GM21447 (cell line): ENCODE measurements around the gene RPS17.
A peak's percentile ranks its signal among the peaks of the same experiment; 100 is the strongest.
"Not testable (repeated sequence)": the region's sequence is repeated elsewhere in the genome, so short reads cannot be mapped to it uniquely, and the experiment has no call there.

Experiments
- ATAC-seq: cut with Tn5 transposase; IDR thresholded peaks from one replicate; pipeline ENCODE4 v1.9.1; 2021; ENCODE audit not compliant: unreplicated experiment

The RPS17 gene

DNA sequence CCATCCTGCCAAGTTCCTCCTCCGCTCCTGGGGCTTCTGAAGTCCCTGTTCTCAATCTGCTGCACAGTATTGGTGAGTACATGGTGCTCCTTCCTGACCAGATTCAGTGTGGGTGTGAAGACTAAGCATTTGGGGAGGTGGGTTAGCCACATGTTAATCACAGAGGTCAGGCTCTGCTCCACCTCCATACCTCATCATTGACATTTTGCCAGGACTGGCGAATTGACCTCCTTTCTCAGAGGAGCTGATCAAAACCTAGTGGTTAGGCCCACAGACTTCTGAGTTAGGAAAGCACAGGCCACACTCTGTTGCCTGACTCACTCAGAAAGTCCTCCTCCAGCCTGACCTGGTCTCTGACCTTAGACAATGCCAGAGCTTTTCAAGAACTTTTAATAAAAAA, 8.4 kb upstream of the RPS17 start:
- no peak for ATAC-seq

DNA sequence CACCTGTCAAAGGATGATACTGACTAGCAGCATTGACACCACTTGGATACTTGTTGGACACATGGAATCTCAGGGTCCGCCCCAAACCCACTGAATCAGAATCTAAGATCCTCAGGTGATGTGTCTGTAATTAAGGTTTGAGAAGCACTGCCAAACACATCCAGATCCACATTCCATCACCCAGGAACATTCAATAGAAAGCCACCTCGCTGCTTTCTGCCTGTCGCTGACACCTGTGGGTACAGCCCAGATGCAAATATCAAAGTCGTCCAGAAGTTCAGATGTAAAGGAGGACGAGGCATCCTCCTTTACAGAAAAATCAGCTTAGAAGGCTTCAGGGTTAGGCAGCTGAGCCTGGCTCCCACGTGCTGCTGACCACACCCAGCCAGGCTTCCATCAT, 5.2 kb upstream of the RPS17 start:
- no peak for ATAC-seq

DNA sequence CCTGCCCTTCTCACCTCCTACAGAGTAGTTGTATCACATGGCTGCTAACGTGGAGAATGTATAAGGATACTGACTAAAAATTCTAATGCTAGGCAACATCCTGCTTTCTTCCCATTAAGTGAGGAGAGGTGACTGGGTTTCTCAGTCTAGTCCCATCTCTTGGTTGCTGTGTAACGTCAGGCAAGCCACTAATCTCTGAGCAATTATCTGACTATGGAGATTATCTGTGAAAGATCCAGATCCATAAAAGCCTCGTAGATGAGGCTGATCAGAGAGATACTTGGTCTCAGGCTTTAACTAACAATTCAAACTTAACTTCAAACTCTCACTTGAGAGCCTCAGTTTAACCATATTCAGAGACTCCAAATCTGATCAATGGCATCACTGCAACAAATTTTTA, 4.7 kb upstream of the RPS17 start:
- ATAC-seq, result no peak

DNA sequence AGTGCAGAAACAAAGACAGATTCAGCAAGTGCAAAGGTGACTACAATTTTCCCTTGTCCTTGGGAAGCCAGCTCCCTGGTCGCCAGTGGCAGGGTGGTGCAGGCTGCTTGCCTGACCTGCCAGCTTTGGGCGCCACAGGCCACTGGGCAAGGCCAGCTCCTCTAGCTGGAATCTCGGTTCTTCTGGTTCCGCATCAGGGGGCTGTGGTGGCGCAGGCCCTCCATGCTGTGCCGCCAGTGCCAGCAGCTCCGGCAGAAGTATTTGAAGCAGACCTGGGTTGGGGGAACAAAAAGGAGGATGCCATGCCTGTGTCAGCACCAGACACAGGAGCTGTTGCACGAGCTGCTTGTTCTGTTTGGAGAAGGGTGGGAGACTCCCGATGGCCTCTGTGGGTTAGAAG, 4.2 kb upstream of the RPS17 start:
- no peak for ATAC-seq

DNA sequence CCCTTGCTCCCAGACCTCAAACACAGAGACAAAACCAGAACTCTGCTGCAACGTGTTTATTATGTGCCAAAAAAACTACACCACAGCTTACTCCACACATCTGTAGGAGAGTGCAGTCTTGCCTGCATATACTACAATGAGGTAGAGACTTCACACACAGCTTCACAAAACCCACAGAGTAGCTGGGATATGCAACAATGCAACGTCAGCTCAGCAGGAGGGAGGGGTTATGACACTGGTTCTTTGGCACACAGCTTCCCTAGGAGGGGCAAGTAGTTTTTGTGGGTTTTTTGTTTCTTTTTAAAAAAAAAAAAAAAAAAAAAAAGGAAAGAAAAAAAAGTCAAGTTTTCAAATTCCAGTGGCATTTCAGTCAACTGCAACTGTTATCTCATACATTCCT, 2.9 kb upstream of the RPS17 start:
- no peak for ATAC-seq

DNA sequence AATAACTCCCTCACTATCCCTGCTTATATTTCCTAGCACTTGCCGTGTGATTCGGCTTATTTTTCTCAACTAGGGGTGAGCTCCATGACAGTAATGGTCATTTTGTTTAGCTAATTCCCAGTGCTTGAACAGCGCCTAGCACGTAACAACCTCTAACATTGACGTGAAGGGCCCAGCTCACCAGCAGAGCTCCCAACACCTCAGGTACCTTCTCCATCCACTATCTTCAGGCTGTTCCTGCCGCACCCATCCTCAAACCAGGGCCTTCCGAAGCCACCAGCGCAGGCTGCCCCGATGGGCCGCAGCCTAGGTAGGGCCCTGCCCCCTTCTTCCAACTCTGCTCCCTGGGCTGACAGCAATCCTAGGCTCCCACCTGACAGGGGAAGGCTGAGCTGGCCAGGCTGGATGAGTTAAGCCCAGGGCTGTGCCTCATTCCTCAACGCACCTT, 751 bp upstream of the RPS17 start:
- no peak for ATAC-seq

DNA sequence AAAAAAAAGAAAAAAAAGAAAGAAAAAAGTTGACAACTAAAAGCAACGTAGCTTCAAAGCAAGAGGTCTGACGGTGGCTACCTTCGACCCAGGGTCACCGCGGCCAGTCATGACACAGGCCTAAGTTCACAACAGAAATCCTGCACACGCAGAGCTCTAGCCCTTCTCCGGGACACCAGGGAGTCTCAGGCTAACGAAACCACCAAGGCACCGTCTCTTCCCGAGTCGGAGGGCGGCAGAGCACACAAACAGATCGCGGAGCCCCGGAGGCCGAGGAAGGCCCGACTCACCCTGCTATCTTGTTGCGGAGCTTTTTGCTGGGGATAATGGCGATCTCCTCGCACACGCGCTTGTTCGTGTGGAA, 584 bp downstream of the RPS17 start:
- no peak for ATAC-seq

DNA sequence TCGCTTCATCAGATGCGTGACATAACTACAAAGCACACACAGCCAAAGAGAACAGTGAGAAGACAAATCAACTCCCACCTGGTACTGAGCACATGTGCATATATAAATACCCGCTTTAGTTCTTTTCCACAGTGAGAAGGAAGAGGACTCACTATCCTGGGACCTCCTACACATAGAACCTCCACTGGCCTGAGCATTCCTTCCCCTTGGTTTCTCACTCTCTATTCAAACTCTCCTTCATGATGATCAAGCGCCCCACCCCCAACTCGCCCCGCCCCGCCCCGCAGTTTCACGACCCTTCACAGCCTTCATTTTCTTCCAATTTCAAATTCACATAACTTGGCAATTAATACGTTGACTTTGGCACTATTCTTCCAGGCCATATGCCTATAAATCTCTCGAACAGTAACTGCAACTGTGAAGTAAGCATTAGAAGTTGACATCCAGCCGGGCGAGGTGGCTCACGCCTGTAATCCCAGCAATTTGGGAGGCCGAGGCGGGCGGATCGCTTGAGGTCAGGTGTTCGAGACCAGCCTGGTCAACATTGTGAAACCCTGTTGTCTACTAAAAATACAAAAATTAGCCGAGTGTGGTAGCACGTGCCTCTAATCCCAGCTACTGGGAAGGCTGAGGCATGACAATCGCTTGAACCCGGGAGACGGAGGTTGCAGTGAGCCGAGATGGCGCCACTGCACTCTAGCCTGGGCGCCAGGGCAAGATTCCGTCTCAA, 1.1 kb downstream of the RPS17 start:
- no peak for ATAC-seq

DNA sequence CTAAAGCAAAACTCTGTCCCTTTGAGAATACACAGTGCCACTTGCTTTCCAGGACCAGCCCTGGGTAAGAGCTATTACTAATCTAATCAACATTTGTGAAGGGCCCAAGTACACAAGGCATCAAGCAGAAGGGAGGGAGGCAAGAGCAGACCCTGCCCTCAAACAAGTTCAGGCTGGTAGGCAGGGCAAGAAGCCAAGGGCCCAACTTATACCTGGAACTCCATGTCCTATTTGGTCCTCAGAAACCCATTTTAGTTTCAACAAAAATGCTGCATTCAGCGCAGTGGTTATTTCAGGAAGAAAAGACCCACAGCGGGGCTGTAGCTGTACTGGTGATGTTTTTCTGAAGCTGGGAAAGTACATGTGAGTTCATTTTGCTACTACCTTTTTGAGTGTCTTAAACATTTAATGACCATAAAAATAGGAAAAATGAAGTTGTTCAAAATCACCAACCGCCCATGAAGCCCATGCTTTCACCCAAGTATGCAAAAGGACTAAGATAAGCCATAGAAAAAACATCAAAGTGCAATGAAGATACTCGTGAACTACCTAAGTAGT, 2.8 kb downstream of the RPS17 start:
- no peak for ATAC-seq

DNA sequence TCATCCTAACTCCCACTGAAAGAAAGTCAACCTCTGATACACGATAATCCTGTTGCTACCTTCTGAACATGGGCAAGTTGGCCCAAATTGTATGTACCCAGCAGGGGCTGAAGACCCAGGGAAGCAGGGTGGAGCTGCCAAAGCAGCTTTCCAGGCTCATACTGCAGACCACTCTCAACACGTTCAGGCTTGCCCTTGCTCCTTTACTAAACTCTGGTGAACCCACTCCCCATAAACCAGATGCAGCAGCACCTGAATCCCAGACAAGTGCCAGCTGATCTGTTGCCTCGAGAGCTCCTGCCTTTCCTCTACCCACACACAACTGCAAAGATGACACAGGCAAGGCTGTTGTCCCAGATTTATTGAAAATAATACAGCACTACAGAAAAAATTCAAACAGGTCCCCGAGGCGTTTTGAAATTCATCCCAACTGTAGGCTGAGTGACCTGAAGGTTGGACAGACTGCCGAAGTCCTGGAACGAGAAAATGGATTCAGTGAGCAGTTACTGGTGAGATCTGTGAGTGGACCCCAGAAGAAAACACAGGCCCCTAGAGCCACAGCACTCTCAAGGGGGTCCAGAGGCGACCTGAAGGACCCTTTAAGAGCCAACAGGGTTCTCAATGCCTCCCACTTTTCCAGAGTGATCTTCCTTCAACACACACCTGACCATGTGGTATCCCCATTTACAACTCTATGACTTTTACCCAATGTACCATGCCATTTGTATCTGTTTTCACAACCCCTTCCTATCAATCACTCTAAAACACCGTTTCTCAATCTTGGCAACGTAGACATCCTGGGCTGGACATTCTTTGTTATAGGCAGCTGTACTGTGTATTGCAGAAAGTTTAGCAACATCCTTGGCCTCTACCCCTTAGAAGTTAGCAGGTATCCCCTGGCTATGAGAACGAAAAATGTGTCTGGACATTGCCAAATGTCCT, 3.6 kb downstream of the RPS17 start:
- ATAC-seq, result no peak

DNA sequence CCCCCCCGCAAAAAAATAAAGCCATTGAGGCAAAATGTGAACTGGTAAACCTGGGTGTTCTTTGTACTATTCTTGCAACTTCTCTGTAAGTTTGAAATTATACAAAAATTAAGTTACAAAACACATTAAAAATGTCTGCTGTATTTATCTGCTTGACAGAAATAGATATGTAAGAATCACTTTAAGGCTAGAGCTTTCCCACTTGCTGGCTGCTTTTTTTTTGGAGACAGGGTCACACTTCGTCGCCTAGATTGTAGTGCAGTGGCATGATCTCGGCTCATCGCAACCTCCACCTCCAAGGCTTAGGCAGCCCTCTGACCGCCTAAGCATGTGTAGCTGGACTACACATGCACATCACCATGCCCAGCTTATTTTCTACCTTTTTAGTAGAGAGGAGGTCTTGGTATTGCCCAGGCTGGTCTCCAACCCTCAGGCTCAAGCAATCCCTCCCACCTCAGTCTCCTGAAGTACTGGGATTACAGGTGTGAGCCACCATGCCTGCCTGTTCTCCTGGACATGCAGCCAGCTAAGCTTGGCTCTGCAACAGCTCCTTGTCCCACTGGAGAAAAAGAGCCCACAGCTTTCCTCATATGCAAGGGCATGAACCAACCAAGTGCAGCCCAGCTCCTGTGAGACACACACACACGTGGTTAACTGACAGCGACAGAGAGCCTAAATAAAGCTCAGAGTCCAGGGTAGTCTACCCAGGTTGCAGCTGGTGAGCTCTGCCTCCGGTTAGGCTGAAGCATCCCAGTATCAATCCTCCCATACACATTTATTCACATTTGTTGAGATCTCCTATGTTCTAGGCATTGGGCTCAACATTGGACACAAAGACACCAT, 4.5 kb downstream of the RPS17 start:
- no peak for ATAC-seq

DNA sequence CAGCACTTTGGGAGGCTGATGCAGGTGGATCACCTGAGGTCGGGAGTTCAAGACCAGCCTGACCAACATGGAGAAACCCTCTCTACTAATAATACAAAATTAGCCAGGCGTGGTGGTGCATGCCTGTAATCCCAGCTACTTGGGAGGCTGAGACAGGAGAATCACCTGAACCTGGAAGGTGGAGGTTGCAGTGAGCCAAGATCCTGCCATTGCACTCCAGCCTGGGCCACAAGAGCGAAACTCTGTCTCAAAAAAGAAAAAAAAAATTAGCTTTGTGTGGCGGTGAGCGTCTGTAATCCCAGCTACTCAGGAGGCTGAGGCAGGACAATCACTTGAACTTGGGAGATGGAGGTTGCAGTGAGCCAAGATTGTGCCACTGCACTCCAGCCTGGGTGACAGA, 5.1 kb downstream of the RPS17 start:
- not testable (repeated sequence) for ATAC-seq

DNA sequence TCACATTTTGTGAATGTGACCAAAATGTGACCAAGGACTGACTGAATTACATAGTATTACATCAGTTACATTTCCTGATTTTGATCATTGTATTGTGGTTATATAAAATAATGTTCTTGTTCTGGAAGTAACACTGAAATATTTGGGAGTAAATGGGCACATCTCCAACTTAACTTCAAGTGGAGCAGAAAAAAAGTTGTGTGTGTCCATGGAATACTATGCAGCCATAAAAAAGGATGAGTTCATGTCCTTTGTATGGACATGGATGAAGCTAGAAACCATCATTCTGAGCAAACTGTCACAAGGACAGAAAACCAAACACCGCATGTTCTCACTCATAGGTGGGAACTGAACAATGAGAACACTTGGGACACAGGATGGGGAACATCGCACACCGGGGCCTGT, 5.8 kb downstream of the RPS17 start:
- not testable (repeated sequence) for ATAC-seq

DNA sequence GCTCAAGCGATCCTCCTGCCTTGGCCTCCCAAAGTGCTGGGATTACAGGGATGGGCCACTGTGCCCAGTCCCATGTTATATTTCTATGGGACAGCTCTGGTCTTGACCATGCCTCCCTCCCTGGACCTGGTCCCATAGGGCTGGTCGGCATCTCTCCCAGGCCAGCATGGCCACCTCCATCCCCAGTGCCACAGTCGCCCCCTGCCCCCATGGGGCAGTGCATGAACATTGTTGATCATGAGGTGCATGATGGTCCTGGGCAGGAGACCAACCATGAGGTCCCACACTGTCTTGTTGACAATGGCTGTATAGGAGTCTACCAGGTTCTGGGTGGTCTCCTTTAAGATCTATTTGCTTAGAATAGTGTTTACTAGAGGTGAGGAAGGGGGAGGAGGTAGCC, 6.5 kb downstream of the RPS17 start:
- no peak for ATAC-seq

DNA sequence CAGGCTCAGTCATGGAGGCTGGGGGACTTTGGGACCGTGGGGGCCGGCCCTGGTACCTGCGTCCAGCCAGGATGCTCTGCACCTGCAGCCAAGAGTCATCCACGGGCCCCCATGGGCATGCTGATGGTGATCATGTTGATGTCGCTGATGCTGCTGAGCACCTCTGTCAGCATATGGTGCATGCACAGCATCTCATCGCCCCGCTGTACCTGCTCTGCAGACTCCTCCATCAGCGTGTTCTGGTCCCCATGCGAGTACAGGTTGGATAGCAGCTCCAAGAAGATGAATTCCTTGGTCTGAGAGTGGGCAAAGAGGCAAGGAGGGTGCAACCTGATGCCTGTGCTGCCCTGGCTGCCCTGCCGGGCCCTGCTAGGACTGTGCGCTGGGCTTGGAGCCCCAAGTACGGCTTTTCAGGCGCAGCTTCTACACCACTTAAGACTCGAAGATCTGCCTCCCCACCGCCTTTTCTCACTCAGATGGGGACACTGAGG, 7.2 kb downstream of the RPS17 start:
- ATAC-seq, result no peak

DNA sequence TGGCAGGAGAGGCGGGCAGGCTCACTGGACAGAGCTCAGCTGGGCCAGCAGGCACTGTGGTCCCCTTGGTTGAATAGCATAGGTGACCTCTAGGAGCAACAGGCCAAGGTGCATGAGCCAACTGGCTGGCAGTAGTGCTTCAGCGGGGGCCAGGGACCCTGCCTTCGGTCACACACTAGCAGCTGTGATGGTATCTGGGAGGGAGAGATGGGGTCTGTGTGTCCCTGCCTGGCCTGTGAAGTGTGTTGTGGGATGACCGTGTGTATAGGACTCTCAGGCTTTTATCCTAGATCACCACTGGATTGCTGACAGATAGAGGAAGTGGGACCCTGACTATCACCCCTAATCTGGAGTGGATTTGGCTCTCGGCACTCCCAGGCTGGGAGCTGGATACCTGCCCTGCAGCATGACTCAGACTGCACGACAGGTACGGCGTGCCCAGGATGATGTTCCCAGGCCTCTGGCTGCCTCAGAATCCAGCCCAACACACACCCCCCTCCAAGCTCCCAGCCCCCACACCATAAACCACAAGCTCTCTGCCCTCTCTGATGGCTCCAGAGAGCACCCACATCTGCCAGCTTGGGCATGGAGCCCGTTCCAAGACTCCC, 7.8 kb downstream of the RPS17 start:
- no peak for ATAC-seq

DNA sequence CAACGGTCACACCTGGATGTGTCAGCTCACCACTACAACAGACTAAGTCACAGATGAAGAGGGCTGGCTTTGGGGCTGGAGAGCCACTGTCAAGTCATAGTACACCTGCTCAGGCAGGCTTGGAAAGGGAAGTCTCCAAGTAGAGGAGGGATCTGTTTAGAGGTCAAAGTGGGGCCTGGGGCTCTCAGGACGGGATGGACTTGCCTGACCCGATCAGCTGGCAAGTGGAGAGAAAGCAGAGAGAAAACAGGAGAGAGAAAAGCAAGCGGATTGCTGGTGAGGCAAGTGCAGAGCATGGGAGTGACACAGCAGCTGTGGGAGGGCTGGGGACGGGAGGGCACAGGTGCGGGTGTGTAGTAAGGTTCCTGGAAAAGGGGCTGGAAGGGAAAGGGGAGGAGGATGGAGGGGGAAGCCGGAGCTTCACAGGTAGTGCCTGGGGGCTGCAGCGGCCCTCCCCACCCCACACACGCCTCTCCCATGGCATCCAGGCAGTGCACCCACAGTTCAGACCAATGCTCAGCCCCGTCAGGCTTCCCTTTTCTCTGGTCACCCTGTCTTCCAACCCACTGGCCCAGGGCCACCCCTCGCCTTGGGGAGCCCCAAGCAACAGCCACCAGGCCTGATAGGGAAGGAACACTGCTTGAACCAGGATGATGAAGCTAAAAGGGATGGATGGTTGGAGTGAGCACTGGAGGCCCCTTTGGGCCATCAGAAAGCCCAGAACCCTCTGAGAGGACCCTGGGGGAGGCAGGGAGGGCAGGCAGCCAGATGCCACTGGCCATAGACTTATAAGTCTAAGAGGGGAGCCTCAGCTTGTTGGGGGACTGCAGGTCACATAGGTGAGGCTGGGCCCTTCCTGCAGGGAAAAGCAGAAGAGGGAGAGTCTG, 8.5 kb downstream of the RPS17 start:
- no peak for ATAC-seq

DNA sequence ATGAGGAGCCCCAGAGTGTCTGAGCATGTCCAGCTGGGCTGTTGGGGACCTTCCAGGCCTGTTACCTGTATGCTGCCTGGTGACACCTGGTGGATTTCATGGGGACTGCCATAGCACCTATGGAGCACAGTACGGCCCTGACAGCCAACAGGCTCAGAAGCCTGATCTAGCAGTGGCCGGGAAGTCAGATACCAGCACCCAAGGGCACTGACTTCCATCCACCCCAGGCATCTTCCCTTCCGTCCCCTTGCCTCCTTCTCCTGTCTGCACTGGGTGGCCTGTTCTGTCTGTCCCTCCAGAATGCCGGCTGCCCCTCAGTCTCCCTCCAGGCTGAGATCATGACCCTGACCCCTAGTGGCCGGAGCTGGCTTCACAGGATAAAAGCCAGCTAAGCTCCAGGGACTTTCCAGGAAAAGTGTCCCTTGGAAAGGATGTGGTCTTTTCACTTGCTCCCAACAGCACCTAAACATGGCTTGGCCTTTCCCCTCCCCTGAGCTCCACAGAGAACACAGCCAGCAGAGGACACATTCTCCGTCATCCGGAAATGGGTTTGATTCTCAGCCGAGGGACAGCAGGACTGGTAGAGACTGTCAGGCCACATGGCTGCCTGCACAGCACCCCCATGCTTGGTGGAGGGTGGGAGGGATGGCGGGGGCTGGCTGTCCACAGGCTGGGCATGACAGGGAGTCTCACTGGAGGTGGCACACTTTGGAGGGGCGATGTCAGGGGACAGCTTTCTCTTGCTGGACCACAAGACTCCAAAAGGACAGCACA, 9.5 kb downstream of the RPS17 start:
- ATAC-seq, result peak; percentile 93

DNA sequence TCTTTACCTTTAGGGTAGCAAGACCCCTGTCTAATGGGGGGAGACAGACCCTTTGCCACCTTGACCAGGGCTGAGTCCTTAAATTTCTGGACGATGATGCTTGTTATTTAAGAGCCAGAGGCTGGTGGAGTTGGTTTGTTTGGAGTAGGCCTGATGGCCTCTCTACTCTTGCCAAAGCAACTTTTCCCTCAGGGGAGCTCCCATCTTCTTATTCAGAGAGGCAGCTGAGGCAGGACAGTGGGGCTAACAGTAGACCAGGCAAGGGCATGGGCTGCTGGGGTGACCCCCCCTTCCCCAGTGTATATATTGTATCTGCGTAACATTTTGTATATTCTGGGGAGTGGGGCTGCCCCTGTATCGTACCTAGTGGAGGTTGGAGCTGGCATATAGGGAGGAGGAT, 10.3 kb downstream of the RPS17 start:
- no peak for ATAC-seq
